Measurements from ENCODE around the gene WHAMM.

GRCh38 chr15:82843566-82843965 is 34.1 kb downstream of the WHAMM start:
- TF ChIP-seq CTCF (IDR thresholded peaks at IDR 0.05) (no peak), EP300 (IDR thresholded peaks at IDR 0.05) (no peak)
